ENCODE measurements around the gene RIPOR2.
A peak's percentile ranks its signal among the peaks of the same experiment; 100 is the strongest.
"Not testable (repeated sequence)": the region's sequence is repeated elsewhere in the genome, so short reads cannot be mapped to it uniquely, and the experiment has no call there.

The RIPOR2 gene

DNA sequence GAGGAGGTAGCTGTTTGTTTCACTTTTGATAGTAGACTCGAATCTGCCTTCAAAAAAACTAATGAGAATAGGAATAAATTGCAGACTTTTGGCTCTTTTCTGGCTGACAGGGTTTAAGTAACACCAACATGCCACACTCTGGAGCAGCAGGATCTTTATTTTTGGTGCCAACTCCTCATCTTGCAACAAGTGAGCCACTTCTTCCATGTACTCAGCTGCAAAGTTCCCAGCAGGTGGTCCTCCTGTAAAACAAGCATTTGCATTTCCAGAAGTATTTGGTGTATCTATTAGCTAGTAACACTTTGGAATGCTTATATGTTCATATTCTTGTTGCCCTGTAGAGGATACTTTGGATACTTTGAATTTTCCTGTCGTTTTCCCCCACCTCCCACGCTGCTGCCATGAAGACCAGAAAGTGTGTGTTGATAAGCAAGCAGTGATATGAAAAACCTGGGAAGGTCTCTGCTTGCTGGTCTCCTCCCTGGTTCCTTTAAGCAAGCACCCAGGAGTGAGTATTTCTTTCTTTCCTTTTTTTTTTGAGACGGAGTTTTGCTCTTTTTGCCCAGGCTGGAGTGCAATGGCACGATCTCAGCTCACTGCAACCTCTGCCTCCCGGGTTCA lies 138.1 kb downstream of the RIPOR2 start:
- DNase-seq, result no peak

- no peak for DNase-seq
These were observed 139.0 kb downstream of the RIPOR2 start for GRCh38 chr6:24796616-24797290.

DNA sequence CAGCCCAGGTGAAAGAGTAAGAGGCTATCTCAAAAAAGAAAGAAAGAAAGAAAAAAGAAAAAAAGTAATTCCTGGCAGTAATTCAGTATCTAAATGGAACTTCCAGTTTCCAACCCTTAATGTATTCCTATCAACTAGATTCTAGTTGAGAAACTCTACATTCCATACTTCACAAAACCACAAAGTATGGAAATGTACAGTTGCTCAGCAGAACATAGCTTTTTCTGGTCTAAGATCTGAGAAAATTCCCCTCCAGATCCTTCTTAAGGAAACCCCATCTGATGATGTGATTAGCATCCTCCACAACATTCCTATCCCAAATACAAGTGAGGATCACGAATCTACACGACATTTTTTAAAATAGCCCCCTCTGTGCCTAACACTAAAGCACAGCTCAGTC lies 140.7 kb downstream of the RIPOR2 start:
- DNase-seq, result no peak

GRCh38 chr6:24788031-24788665 lies 147.6 kb downstream of the RIPOR2 start:
- DNase-seq, result no peak

DNA sequence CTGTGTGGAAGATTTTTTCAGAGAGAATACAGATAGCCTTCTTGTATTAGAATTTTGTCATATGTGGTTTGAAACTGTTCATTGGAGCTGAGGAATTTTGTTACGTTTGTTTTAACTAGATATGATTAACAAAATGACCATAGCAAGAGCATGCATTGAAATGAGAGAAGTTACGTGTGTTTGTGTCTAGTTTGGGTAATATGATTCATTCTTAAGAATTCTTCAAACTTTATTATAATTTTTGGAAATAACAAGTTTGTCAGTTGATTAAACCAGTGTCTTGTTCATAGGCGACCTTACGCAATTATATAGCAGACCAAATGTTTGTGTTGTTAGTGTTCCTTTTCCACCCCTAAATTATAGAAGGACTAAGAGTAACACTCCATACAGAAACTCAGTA lies 155.6 kb downstream of the RIPOR2 start:
- no peak for DNase-seq

DNA sequence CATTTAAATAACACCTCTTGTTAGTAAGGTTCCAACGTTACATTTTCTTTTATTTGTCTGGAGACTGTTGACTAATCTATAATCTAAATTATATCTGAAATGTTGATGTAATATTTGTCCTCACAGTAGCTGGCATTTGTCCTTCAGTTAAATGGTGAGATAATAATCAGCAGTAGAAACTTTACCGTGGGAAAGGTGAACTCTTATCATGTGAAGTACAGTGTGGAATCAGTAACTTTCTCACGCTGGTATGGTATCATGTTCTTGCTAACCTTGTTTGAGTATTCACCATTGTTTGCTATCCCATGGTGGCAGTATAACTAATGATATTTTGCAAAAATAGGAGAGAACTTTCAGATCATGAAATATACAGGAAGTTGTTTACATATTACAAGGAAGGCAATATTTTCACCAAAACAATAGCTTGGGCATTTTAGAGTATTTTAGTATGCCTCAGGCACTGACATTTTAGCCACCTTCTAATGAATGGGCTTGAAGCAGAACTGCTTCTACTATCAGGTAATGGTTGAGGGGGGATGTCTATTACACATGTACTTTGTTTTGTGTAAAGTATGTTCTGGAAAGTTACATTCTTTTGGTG lies 156.2 kb downstream of the RIPOR2 start:
- DNase-seq, result no peak

DNA sequence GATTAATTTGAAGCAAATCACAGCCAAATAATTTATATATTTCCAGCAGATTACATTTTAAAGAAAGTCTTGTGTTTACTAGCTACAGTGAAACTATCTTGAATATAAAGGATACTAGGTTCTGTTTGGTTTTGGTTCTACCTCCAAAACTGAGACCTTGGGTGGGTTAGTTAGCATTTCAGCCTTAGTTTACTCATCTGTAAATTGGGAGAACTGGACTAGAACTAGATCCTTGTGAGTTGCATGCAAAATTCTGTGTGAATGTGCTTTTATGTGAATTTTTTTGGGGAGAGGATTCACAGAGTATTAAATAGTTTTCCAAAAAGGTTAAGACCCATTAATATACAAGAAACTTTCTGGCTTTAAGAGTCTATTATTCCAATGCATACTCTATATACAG lies 156.9 kb downstream of the RIPOR2 start:
- no peak for DNase-seq

GRCh38 chr6:24778121-24778520 lies 157.6 kb downstream of the RIPOR2 start:
- no peak for DNase-seq

DNA sequence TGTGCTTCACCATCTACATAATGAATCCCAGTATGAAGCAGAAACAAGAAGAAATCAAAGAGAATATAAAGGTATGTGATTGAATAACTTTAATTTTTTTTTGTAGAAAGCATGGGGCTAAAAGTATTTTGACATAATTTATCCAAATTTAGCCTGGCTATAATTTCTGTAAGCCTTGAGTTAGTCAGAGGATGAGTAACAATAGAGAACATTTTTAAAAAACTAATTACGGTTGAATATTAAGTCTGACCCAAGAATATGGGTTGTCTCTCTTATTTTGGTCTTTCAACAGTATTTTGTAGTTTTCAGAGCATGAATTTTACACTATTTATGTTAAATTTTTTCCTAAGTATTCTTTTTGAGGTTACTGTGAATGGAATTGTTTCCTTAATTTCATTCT lies 158.5 kb downstream of the RIPOR2 start:
- no peak for DNase-seq

GRCh38 chr6:24775520-24776058 lies 160.2 kb downstream of the RIPOR2 start:
- DNase-seq, result no peak

DNA sequence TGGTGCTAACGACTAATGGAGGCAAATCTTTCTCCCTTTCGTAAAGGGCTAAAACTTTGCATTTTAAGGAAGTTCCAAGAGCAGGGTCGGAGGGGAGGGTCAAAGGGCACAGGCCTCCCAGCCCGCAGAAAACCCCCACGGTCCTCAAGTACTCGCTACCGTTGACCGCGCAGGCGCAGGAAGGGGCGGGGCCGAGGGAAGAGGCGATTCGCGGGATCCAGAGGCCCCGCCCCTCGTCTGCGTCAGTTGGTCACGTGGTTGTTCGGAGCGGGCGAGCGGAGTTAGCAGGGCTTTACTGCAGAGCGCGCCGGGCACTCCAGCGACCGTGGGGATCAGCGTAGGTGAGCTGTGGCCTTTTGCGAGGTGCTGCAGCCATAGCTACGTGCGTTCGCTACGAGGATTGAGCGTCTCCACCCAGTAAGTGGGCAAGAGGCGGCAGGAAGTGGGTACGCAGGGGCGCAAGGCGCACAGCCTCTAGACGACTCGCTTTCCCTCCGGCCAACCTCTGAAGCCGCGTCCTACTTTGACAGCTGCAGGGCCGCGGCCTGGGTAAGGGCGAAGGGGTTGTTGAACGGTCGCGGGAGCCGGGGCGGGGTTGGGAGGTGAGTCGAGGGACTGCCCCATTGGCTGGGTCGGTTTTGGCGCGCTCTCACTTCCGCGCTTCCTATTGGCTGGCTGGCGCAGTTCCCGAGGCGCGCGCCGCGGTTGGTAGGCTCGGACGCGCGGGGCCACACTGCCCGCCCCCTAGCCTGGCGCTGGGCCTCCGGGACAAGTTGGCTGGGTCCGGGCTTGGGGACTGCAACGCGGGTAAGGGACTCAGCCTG lies 160.9 kb downstream of the RIPOR2 start, which contains the start of gene GMNN:
TSS of gene GMNN (plus strand) at position 242 of the 824 bp plus-strand sequence. CDS start 2,310 bp downstream, outside the sequence.
- DNase-seq, result peak; percentile 98

DNA sequence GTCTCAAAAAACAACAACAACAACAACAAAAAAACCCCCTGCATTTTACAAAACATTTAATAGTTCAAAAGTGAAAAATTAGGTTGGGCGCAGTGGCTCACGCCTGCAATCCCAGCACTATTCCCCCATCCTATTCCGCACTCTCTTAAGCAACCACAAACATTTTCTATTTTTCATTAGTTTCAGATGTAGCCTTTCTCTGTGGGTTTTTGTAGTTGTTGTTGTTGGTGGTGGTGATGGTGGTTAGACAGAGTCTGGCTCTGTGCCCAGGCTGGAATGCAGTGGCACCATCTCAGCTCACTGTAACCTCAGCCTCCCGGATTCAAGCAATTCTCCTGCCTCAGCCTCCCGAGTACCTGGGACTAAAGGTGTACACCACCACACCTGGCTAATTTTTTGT lies 167.4 kb downstream of the RIPOR2 start:
- no peak for DNase-seq

DNA sequence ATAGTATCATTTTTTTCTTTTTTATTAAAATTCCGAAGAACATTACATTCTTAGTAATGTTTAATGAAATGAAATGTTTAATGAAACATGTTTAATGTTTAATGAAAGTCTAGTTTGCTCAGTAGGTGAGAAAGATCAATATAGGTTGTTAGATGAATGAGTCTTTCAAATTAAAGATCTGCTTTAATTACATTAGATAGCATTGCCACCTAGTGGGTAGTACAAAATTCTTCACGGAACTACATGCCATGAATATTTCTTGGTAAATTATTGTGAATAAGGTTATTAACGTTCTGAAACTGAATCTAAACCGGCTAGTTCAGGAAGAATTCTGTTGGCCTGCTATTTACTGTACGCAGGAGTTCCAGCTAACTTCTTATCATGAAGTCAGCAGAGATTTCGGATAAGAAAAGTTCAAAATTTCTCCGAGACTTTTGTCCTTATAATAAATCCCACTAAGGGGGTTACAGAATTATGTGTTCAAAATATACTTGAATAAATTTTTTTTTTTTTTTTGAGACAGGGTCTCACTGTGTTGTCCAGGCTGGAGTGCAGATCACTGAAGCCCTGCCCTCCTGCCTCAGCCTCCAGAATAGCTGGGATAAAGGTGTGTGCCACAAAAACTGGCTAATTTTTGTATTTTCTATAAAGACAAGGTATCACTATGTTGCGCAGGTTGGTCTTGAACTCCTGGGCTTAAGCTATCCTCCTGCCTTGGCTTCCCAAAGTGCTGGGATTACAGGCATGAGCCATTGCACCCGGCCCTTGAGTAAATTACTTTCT lies 168.9 kb downstream of the RIPOR2 start:
- no peak for DNase-seq

DNA sequence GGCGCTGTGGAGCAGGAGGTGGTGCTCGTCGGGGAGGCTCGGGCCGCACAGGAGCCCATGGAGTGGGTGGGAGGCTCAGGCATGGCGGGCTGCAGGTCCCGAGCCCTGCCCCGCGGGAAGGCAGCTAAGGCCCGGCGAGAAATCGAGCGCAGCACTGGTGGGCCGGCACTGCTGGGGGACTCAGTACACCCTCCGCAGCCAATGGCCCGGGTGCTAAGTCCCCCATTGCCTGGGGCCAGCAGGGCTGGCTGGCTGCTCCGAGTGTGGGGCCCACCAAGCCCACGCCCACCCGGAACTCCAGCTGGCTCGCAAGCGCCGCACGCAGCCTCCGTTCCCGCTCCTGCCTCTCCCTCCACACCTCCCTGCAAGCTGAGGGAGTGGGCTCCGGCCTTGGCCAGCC lies 169.8 kb downstream of the RIPOR2 start:
- not testable (repeated sequence) for DNase-seq

DNA sequence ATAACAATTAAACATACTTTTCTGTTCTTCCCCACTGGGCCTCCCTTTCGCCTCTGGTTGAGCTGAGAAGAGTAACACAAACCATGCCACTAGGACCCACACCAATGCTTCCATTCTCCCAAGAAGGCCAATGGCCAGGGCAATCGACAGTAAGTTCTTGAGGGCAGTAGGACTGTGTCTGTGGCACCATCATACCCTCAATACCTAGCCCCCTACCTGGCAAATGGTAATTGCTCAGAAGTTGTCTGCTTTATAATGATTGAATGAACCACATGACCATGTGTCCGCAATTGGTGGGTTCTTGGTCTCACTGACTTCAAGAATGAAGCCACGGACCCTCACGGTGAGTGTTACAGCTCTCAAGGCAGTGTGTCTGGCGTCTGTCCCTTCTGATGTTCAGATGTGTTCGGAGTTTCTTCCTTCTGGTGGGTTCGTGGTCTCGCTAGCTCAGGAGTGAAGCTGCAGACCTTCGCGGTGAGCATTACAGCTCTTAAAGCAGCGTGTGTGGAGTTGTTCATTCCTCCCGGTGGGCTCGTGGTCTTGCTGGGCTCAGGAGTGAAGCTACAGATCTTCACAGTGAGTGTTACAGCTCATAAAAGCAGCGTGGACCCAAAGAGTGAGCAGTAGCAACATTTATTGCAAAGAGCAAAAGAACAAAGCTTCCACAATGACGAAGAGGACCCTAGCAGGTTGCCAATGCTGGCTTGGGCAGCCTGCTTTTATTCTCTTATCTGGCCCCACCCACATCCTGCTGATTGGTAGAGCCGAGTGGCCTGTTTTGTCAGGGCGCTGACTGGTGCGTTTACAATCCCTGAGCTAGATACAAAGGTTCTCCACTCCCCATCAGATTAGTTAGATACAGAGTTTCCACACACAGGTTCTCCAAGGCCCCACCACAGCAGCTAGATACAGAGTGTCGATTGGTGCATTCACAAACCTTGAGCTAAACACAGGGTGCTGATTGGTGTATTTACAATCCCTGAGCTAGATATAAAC lies 170.6 kb downstream of the RIPOR2 start:
- DNase-seq, result not testable (repeated sequence)

GRCh38 chr6:24763578-24763977 lies 172.2 kb downstream of the RIPOR2 start:
- DNase-seq, result no peak

- DNase-seq, result no peak
These were observed 173.9 kb downstream of the RIPOR2 start for GRCh38 chr6:24761851-24762250.

DNA sequence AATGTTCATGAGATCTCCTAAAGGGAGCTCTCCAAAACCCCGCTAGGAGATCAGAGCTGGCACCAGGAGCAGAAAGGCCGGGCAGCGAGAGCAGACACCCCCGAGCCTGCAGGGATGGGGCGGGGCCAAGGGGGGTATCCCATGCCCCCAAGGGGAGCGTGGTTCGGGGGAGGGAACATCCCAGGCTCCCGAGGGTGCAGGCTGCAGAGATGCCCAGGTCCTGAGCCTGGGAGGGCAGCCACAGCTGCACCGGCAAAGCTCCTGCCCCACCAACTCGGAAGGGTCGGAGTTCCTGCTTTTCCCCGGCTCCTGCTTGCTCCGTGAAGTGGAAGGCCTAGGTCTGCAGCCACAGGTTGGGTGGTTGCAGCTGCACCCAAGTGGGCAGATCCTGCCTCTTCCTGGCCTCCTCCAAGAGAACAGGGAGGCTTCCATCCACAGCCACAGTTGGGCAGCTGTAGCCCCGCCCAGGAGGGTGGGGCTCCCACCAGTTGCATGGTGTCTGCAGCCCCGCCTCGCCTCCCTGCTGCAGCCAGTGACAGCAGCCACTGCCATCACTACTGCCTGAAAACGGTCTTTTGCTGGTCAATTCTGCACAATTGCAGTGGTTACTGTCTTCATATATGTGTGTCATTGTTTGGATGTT lies 174.4 kb downstream of the RIPOR2 start:
- DNase-seq, result no peak

DNA sequence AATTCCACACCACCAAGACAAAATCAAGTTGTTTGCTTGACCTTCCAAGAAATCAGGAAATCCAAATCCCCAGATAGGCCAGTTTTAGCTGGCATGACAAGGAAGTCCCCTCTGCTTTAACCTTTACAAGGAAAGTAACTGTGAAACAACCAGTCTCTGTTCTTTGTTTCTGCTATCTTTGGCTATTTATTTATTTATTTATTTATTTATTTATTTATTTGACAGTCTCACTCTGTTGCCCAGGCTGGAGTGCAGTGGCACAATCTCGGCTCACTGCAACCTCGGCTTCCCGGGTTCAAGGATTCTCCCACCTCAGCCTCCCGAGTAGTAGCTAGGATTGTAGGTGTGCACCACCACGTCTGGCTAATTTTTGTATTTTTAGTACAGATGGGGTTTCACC lies 175.6 kb downstream of the RIPOR2 start:
- DNase-seq, result no peak

DNA sequence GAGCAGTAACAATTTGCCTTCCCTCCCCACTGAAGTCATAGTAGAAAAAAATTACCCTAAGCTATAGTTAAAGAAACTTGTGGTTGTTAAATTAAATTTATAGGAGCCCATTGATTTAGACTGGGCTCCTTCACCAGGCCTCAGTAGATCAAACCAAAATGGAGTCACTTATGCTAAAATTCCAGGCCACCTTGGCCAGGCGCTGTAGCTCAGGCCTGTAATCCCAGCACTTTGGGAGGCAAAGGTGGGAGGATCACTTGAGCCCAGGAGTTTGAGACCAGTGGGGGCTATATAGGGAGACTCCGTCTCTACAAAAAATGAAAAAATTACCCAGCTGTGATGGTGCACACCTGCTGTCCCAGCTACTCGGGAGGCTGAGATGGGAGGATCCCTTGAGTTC lies 176.0 kb downstream of the RIPOR2 start:
- DNase-seq, result no peak
